ENCODE measurements around the gene SLC31A1. TPM values are rescaled to one million over a fixed set of nuclear protein-coding genes. Genes with fewer than 3 reads are reported as not detected.

SLC31A1 gene
- total RNA-seq, 1 experiment from 2014 or later, result 13.9 TPM

DNA sequence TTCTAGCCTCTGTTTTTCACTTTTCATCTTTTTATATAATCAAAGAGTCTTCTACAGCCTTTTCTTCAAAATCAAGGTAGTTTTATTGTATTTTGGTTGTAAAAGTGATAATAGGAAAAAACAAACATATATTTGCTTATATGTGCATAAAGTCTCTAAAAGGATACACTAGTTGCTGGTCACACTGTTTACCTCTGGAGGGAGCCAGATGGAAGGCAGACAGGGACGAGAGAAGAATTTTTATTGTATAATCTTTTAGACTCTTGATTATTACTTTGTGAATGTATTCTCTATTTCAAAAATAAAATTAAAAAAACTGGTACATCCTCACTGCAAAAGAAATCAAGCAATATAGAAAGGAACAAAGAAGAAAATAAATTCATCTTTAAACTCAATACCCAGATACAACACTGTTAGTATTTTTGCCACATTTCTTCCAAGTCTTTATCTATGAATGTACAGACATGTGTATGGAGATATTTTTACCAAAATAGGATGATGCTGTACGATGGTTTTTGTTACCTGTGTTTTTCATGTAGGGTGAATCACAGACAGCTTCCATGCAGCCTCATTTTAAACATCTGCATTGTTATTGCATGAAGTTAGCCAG, 88.0 kb downstream of the SLC31A1 start:
- Histone ChIP-seq H3K27me3 (no peaks in the 10 kb centered on the region), H3K9me3 (no peaks in the 10 kb centered on the region), H3K4me3 (no peak overlapping the region), H3K36me3 (no peaks in the 10 kb centered on the region)
- no peak for DNase-seq

- Histone ChIP-seq H3K27me3 (no peaks in the 10 kb centered on the region), H3K36me3 (no peaks in the 10 kb centered on the region), H3K9me3 (no peaks in the 10 kb centered on the region), H3K4me3 (no peak overlapping the region)
- no peak for DNase-seq
Measured at GRCh38 chr9:113310538-113310937, 89.2 kb downstream of the SLC31A1 start.

GRCh38 chr9:113311961-113312360, 90.6 kb downstream of the SLC31A1 start:
- Histone ChIP-seq H3K27me3 (no peaks in the 10 kb centered on the region), H3K9me3 (no peaks in the 10 kb centered on the region), H3K4me3 (no peak overlapping the region), H3K36me3 (no peaks in the 10 kb centered on the region)
- DNase-seq, result no peak

- DNase-seq, result no peak
- Histone ChIP-seq H3K27me3 (no peaks in the 10 kb centered on the region), H3K4me3 (no peak overlapping the region), H3K36me3 (no peaks in the 10 kb centered on the region), H3K9me3 (no peaks in the 10 kb centered on the region)
Measured at GRCh38 chr9:113313261-113313660, 91.9 kb downstream of the SLC31A1 start.

Other genes with a start within 250 kb of the SLC31A1 start
- gene ZNF883, start 209.4 kb upstream of the SLC31A1 start, total RNA-seq (2014; rRNA removed; shearing (Covaris generic); ENCODE audit: low replicate concordance), result 0.13 TPM in 1 of 2 replicates, not detected in the other
- 0.62 and 2.2 TPM in 2 replicates for gene ZFP37, start 164.8 kb upstream of the SLC31A1 start, total RNA-seq (2014; rRNA removed; shearing (Covaris generic); ENCODE audit: low replicate concordance)
- 3.1 and 7.6 TPM in 2 replicates for gene SLC31A2, start 70.5 kb upstream of the SLC31A1 start, total RNA-seq (2014; rRNA removed; shearing (Covaris generic); ENCODE audit: low replicate concordance)
- gene FKBP15, start 267 bp upstream of the SLC31A1 start, total RNA-seq (2014; rRNA removed; shearing (Covaris generic); ENCODE audit: low replicate concordance), result 7.9 and 14.2 TPM in 2 replicates
- 38.9 and 67.6 TPM in 2 replicates for gene CDC26, start 54.0 kb downstream of the SLC31A1 start, total RNA-seq (2014; rRNA removed; shearing (Covaris generic); ENCODE audit: low replicate concordance)
- gene PRPF4, start 54.1 kb downstream of the SLC31A1 start, total RNA-seq (2014; rRNA removed; shearing (Covaris generic); ENCODE audit: low replicate concordance), result 42.0 and 58.9 TPM in 2 replicates
- not detected in 2 replicates for gene RNF183, start 81.8 kb downstream of the SLC31A1 start, total RNA-seq (2014; rRNA removed; shearing (Covaris generic); ENCODE audit: low replicate concordance)
- 1.6 and 2.5 TPM in 2 replicates for gene WDR31, start 118.7 kb downstream of the SLC31A1 start, total RNA-seq (2014; rRNA removed; shearing (Covaris generic); ENCODE audit: low replicate concordance)
- not detected in 2 replicates for gene BSPRY, start 128.0 kb downstream of the SLC31A1 start, total RNA-seq (2014; rRNA removed; shearing (Covaris generic); ENCODE audit: low replicate concordance)
- gene HDHD3, start 155.4 kb downstream of the SLC31A1 start, total RNA-seq (2014; rRNA removed; shearing (Covaris generic); ENCODE audit: low replicate concordance), result 7.6 and 11.5 TPM in 2 replicates
- gene ALAD, start 179.7 kb downstream of the SLC31A1 start, total RNA-seq (2014; rRNA removed; shearing (Covaris generic); ENCODE audit: low replicate concordance), result 14.8 and 17.0 TPM in 2 replicates
- 81.1 and 97.9 TPM in 2 replicates for gene POLE3, start 189.1 kb downstream of the SLC31A1 start, total RNA-seq (2014; rRNA removed; shearing (Covaris generic); ENCODE audit: low replicate concordance)
- gene C9orf43, start 189.2 kb downstream of the SLC31A1 start, total RNA-seq (2014; rRNA removed; shearing (Covaris generic); ENCODE audit: low replicate concordance), result 0.33 TPM in 1 of 2 replicates, not detected in the other
- gene RGS3, start 242.2 kb downstream of the SLC31A1 start, total RNA-seq (2014; rRNA removed; shearing (Covaris generic); ENCODE audit: low replicate concordance), result 96.9 and 148 TPM in 2 replicates

Data from MG63 (cell line).